ENCODE results near the gene GBX1.

The GBX1 gene

GRCh38 chr7:151179287-151179860, 11.9 kb upstream of the GBX1 start:
- Histone ChIP-seq H3K36me3 (ENCODE audit: control insufficient read depth, low read length) (no peaks in the 10 kb centered on the region), H3K9me2 (replicated peaks; ENCODE audit: control insufficient read depth, low read length) (no peaks in the 10 kb centered on the region), H3K79me2 (ENCODE audit: control insufficient read depth, low read length) (no peaks in the 10 kb centered on the region), H3K9me3 (ENCODE audit: control insufficient read depth, insufficient read depth, low read length) (no peaks in the 10 kb centered on the region), H4K20me1 (ENCODE audit: control insufficient read depth, insufficient read depth, low read depth, low read length) (no peaks in the 10 kb centered on the region), H3K4me2 (ENCODE audit: low read length) (no peak overlapping the region), H3F3A (ENCODE audit: control insufficient read depth, insufficient read depth) (no peaks in the 10 kb centered on the region), H3K4me3 (ENCODE audit: low read length) (no peak overlapping the region), H3K27me3 (ENCODE audit: control insufficient read depth, low read length) (peaks cover 6% of the 10 kb centered on the region; the same call in 1 of the 2 replicates), H3K4me1 (ENCODE audit: control insufficient read depth, low read length) (no peaks in the 10 kb centered on the region), H3K27ac (ENCODE audit: low read depth, low read length) (no peak overlapping the region)
- TF ChIP-seq EZH2phosphoT487 (IDR thresholded peaks at IDR 0.05; ENCODE audit: borderline replicate concordance, low read length) (no peak), CTCF (IDR thresholded peaks at IDR 0.05; ENCODE audit: low read depth, low read length, poor library complexity, severe bottlenecking) (no peak)

DNA sequence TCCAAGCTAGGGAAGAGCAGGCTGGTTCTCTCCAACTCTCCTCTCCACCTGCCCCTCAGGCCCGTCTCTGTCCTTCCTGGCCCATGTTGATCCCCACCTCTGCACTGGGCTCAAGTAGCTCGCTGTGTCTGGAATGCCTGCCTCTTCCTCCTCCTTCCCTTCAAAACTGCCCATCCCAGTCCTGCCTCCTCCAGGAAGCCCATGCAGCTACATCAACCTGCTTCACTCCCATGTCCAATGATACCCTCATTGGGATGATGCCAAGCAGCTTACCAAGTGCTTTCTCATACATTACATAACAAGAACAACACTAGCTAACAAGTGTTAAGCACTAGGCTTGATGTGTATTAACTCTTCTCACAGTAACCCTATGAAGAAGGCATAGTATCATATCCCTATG, 11.3 kb upstream of the GBX1 start:
- H3K27ac ChIP-seq (ENCODE audit: low read depth, low read length), result no peak overlapping the region
- H3K36me3 ChIP-seq (ENCODE audit: control insufficient read depth, low read length), result no peaks in the 10 kb centered on the region
- H3K9me2 ChIP-seq (replicated peaks; ENCODE audit: control insufficient read depth, low read length), result no peaks in the 10 kb centered on the region
- H3K4me3 ChIP-seq (ENCODE audit: low read length), result no peak overlapping the region
- no peak overlapping the region for H3K4me2 ChIP-seq (ENCODE audit: low read length)
- no peaks in the 10 kb centered on the region for H3K9me3 ChIP-seq (ENCODE audit: control insufficient read depth, insufficient read depth, low read length)
- no peak for TF ChIP-seq EZH2phosphoT487 (IDR thresholded peaks at IDR 0.05; ENCODE audit: borderline replicate concordance, low read length)
- TF ChIP-seq CTCF (IDR thresholded peaks at IDR 0.05; ENCODE audit: low read depth, low read length, poor library complexity, severe bottlenecking), result no peak
- no peaks in the 10 kb centered on the region for H4K20me1 ChIP-seq (ENCODE audit: control insufficient read depth, insufficient read depth, low read depth, low read length)
- no peaks in the 10 kb centered on the region for H3K79me2 ChIP-seq (ENCODE audit: control insufficient read depth, low read length)
- H3K27me3 ChIP-seq (ENCODE audit: control insufficient read depth, low read length), result peaks cover 6% of the 10 kb centered on the region; the same call in 1 of the 2 replicates
- H3K4me1 ChIP-seq (ENCODE audit: control insufficient read depth, low read length), result no peaks in the 10 kb centered on the region
- H3F3A ChIP-seq (ENCODE audit: control insufficient read depth, insufficient read depth), result no peaks in the 10 kb centered on the region

- peaks cover 6% of the 10 kb centered on the region; the same call in 1 of the 2 replicates for H3K27me3 ChIP-seq (ENCODE audit: control insufficient read depth, low read length)
- H4K20me1 ChIP-seq (ENCODE audit: control insufficient read depth, insufficient read depth, low read depth, low read length), result no peaks in the 10 kb centered on the region
- no peaks in the 10 kb centered on the region for H3K9me3 ChIP-seq (ENCODE audit: control insufficient read depth, insufficient read depth, low read length)
- no peak overlapping the region for H3K27ac ChIP-seq (ENCODE audit: low read depth, low read length)
- no peaks in the 10 kb centered on the region for H3K4me1 ChIP-seq (ENCODE audit: control insufficient read depth, low read length)
- no peak for TF ChIP-seq CTCF (IDR thresholded peaks at IDR 0.05; ENCODE audit: low read depth, low read length, poor library complexity, severe bottlenecking)
- TF ChIP-seq EZH2phosphoT487 (IDR thresholded peaks at IDR 0.05; ENCODE audit: borderline replicate concordance, low read length), result no peak
- H3K9me2 ChIP-seq (replicated peaks; ENCODE audit: control insufficient read depth, low read length), result no peaks in the 10 kb centered on the region
- no peak overlapping the region for H3K4me3 ChIP-seq (ENCODE audit: low read length)
- H3K79me2 ChIP-seq (ENCODE audit: control insufficient read depth, low read length), result no peaks in the 10 kb centered on the region
- H3K36me3 ChIP-seq (ENCODE audit: control insufficient read depth, low read length), result no peaks in the 10 kb centered on the region
- H3K4me2 ChIP-seq (ENCODE audit: low read length), result no peak overlapping the region
- H3F3A ChIP-seq (ENCODE audit: control insufficient read depth, insufficient read depth), result no peaks in the 10 kb centered on the region
Observed at GRCh38 chr7:151178236-151178635, 10.7 kb upstream of the GBX1 start.

Measured in DOHH2 (cell line).